GM18519 (cell line): ENCODE results near the gene ARFGAP1.

Source experiments
- ATAC-seq: cut with Tn5 transposase; IDR thresholded peaks from one replicate; pipeline ENCODE4 v1.9.1; 2021; ENCODE audit warnings: mild to moderate bottlenecking, moderate library complexity; ENCODE audit not compliant: unreplicated experiment, low FRiP score

Gene ARFGAP1

GRCh38 chr20:63289311-63290135, 16.9 kb downstream of the ARFGAP1 start:
- ATAC-seq: no peak

GRCh38 chr20:63290136-63290676, 17.6 kb downstream of the ARFGAP1 start:
- ATAC-seq: no peak

- ATAC-seq: no peak
These were observed 18.3 kb downstream of the ARFGAP1 start for GRCh38 chr20:63290677-63291472.

GRCh38 chr20:63291811-63292210, 19.2 kb downstream of the ARFGAP1 start:
- no peak for ATAC-seq

GRCh38 chr20:63292292-63292701, 19.7 kb downstream of the ARFGAP1 start:
- ATAC-seq: no peak

GRCh38 chr20:63292904-63293303, 20.3 kb downstream of the ARFGAP1 start, which contains the start of gene COL20A1:
TSS of gene COL20A1 (plus strand) at chr20:63293186. CDS start at chr20:63295108, 1,922 bp downstream.
- no peak for ATAC-seq

- no peak for ATAC-seq
These were observed 20.8 kb downstream of the ARFGAP1 start for GRCh38 chr20:63293456-63293855.

GRCh38 chr20:63293871-63294535, 21.4 kb downstream of the ARFGAP1 start:
- ATAC-seq: no peak

- ATAC-seq: no peak
These were observed 21.9 kb downstream of the ARFGAP1 start for GRCh38 chr20:63294536-63294900.

- ATAC-seq: no peak
These were observed 22.4 kb downstream of the ARFGAP1 start for GRCh38 chr20:63295018-63295417.

- no peak for ATAC-seq
These were observed 22.8 kb downstream of the ARFGAP1 start for GRCh38 chr20:63295422-63295821.

- ATAC-seq: no peak
These were observed 23.2 kb downstream of the ARFGAP1 start for GRCh38 chr20:63295846-63296245.

GRCh38 chr20:63296531-63297299, 24.1 kb downstream of the ARFGAP1 start:
- ATAC-seq: no peak

GRCh38 chr20:63297371-63297781, 24.8 kb downstream of the ARFGAP1 start:
- ATAC-seq: no peak

- ATAC-seq: no peak
These were observed 25.4 kb downstream of the ARFGAP1 start for GRCh38 chr20:63297796-63298572.

GRCh38 chr20:63298731-63299312, 26.2 kb downstream of the ARFGAP1 start:
- no peak for ATAC-seq

- no peak for ATAC-seq
These were observed 29.1 kb downstream of the ARFGAP1 start for GRCh38 chr20:63301671-63302070.

GRCh38 chr20:63303095-63303666, 30.6 kb downstream of the ARFGAP1 start:
- ATAC-seq: no peak

GRCh38 chr20:63305393-63305792, 32.8 kb downstream of the ARFGAP1 start:
- no peak for ATAC-seq
